CD14-positive monocyte (primary cell): ENCODE data around the gene SEMA4D. TPM values are rescaled to one million over a fixed set of nuclear protein-coding genes. Genes with fewer than 3 reads are reported as not detected.

ENCODE experiments used
- DNase-seq, 3 donors: peaks; one replicate each; pipeline ENCODE4 v3.0.0-alpha.2; 2011 to 2022
- H2AFZ ChIP-seq: 2 replicates; pipeline ENCODE4 v1.6.0; 2012; ENCODE audit warnings: mild to moderate bottlenecking, low read depth, low read length, inconsistent platforms; ENCODE audit not compliant: insufficient read depth, poor library complexity, severe bottlenecking
- H3K27ac ChIP-seq, 2 donors: 1 replicate in 1 of 2; 2 replicates in 1 of 2; pipeline ENCODE4 v1.5.1; 2012 to 2013; ENCODE audit warnings: low read length in 2 of 2, control low read depth in 1 of 2, inconsistent platforms in 1 of 2, low read depth in 1 of 2, mild to moderate bottlenecking in 1 of 2
- H3K27me3 ChIP-seq, 2 donors: one replicate each; pipeline versions ENCODE4 v1.6.0 to v1.6.1; 2011 to 2013; ENCODE audit warnings: low read length in 2 of 2; ENCODE audit not compliant: control insufficient read depth in 2 of 2, insufficient read depth in 2 of 2
- H3K36me3 ChIP-seq, 2 donors: replicated peaks in 1 of 2; 1 replicate in 1 of 2; 2 replicates in 1 of 2; pipeline versions ENCODE4 v1.5.1 to v1.6.1; 2012 to 2013; ENCODE audit warnings: low read length in 2 of 2, control low read depth in 1 of 2, inconsistent platforms in 1 of 2, mild to moderate bottlenecking in 1 of 2; ENCODE audit not compliant: insufficient read depth in 2 of 2, control insufficient read depth in 1 of 2
- H3K4me1 ChIP-seq, 2 donors: 1 replicate in 1 of 2; 2 replicates in 1 of 2; pipeline versions ENCODE4 v1.5.1 to v1.6.1; 2012 to 2013; ENCODE audit warnings: low read length in 2 of 2, control low read depth in 1 of 2, inconsistent platforms in 1 of 2, mild to moderate bottlenecking in 1 of 2, moderate library complexity in 1 of 2; ENCODE audit not compliant: insufficient read depth in 2 of 2, control insufficient read depth in 1 of 2
- H3K4me2 ChIP-seq: replicated peaks from 2 replicates; pipeline ENCODE3; 2012; ENCODE audit warnings: low read length, moderate library complexity, mild to moderate bottlenecking; ENCODE audit not compliant: poor library complexity, severe bottlenecking; ENCODE audit errors: extremely low read depth
- H3K4me3 ChIP-seq, 3 experiments: fragments of 200-600 bp in 1 of 3; sonication (generic) in 1 of 3; replicated peaks in 1 of 3; 1 replicate in 2 of 3; 2 replicates in 1 of 3; pipeline ENCODE4 v1.5.1; 2011 to 2013; ENCODE audit warnings: low read length in 3 of 3, mild to moderate bottlenecking in 3 of 3, control low read depth in 2 of 3, low read depth in 2 of 3, inconsistent platforms in 1 of 3, moderate library complexity in 1 of 3
- H3K79me2 ChIP-seq: 2 replicates; pipeline ENCODE4 v1.6.0; 2012; ENCODE audit warnings: mild to moderate bottlenecking, control low read depth, inconsistent platforms, low read length, moderate library complexity; ENCODE audit not compliant: insufficient read depth
- H3K9ac ChIP-seq: 2 replicates; pipeline ENCODE4 v1.6.0; 2017; ENCODE audit warnings: low read length, mild to moderate bottlenecking; ENCODE audit not compliant: insufficient read depth, poor library complexity, severe bottlenecking
- H3K9me3 ChIP-seq, 2 donors: replicated peaks in 1 of 2; 1 replicate in 1 of 2; 2 replicates in 1 of 2; pipeline versions ENCODE4 v1.5.1 to v1.6.1; 2012 to 2013; ENCODE audit warnings: low read length in 2 of 2, control low read depth in 1 of 2; ENCODE audit not compliant: control insufficient read depth in 1 of 2, insufficient read depth in 1 of 2
- H4K20me1 ChIP-seq: 2 replicates; pipeline ENCODE4 v1.6.0; 2012; ENCODE audit warnings: mild to moderate bottlenecking, low read length, control low read depth, moderate library complexity; ENCODE audit not compliant: insufficient read depth
- H3K27ac Mint-ChIP-seq, 7 donors: one replicate each; pipeline ENCODE4 v1.8.0; 2020; ENCODE audit warnings: mild to moderate bottlenecking in 7 of 7, mixed read lengths in 7 of 7, moderate library complexity in 6 of 7, inconsistent platforms in 2 of 7
- H3K27me3 Mint-ChIP-seq, 3 donors: one replicate each; pipeline ENCODE4 v1.8.0; 2021 to 2022; ENCODE audit warnings: low read depth in 3 of 3, mild to moderate bottlenecking in 3 of 3, mixed read lengths in 3 of 3, moderate library complexity in 3 of 3, inconsistent platforms in 1 of 3
- H3K36me3 Mint-ChIP-seq, 2 donors: one replicate each; pipeline ENCODE4 v1.8.0; 2020; ENCODE audit warnings: mixed read lengths in 2 of 2, inconsistent platforms in 1 of 2, mild to moderate bottlenecking in 1 of 2
- H3K4me1 Mint-ChIP-seq: one replicate; pipeline ENCODE4 v1.8.0; 2020; ENCODE audit warnings: mild to moderate bottlenecking, mixed read lengths
- H3K4me3 Mint-ChIP-seq, 2 donors: one replicate each; pipeline ENCODE4 v1.8.0; 2020; ENCODE audit warnings: mild to moderate bottlenecking in 2 of 2, mixed read lengths in 2 of 2, moderate library complexity in 1 of 2
- H3K9me3 Mint-ChIP-seq, 7 donors: one replicate each; pipeline ENCODE4 v1.8.0; 2020 to 2022; ENCODE audit warnings: mixed read lengths in 7 of 7, mild to moderate bottlenecking in 6 of 7, moderate library complexity in 6 of 7, inconsistent platforms in 2 of 7
- WGBS: methylation state at CpG from one replicate; pipeline ENCODE4 v1.1.5; 2013; ENCODE audit warnings: missing lambda C conversion rate; ENCODE audit not compliant: insufficient coverage; 5-methylcytosine and 5-hydroxymethylcytosine counted together
- intact Hi-C, 2 donors: fragments of 100-400 bp; cut with micrococcal nuclease; formaldehyde crosslinking; loops; one replicate each; pipeline versions ENCODE4 v1.15.0 to v1.15.1; 2023
- polyA plus RNA-seq, 3 donors: library from polyadenylated mRNA; depleted of rRNA in 1 of 3; unstranded in 2 of 3; stranded (reverse) in 1 of 3; fragments of 300-500 nt in 2 of 3; fragments of >200 nt in 1 of 3; fragmentation: Illumina TruSeq in 2 of 3; gene quantifications; 1 replicate in 2 of 3; 2 replicates in 1 of 3; pipeline ENCODE4 v1.2.3, GENCODE V29; 2012 to 2021
- TF ChIP-seq, protein P1 (sequence below): fragments of 200-600 bp; IDR thresholded peaks from one replicate; pipeline ENCODE4 v1.8.0; 2022; ENCODE audit warnings: antibody characterized with exemption, mild to moderate bottlenecking

Gene SEMA4D
- polyA plus RNA-seq, 3 donors, result 28.2 to 117 (median 28.6) TPM

DNA sequence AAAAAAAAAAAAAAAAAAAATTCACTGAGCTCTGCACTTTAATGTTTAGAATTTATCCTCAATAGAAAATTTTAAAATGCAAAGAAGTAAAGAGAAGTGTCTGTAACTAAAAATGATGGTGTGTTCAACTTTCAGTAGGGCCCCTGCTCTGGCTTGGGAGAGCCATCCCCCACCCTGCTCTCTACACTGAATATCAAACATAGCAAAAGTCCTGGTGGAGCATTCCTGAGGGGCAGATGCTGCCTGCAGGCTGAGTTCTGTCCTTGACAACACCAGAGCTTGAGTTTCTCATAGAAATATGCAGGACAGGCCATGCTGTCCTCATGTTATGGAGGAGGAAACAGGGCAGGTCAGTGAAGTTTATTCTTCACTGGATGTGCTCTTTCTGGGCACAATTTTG, 7.1 kb upstream of the SEMA4D start:
- Mint-ChIP-seq H3K4me3 (no peak overlapping the region), H3K9me3 (peaks cover 0 to 2% (median 0%) of the 10 kb centered on the region in 7 donors), H3K27ac (no peak overlapping the region), H3K36me3 (no peaks in the 10 kb centered on the region), H3K4me1 (peaks cover 41% of the 10 kb centered on the region), H3K27me3 (peaks cover 0 to 8% (median 0%) of the 10 kb centered on the region in 3 donors)
- no peaks in the 10 kb centered on the region for H3K79me2 ChIP-seq
- H3K27ac ChIP-seq, result no peak overlapping the region
- no peaks in the 10 kb centered on the region for H3K9me3 ChIP-seq
- TF ChIP-seq, protein P1, sequence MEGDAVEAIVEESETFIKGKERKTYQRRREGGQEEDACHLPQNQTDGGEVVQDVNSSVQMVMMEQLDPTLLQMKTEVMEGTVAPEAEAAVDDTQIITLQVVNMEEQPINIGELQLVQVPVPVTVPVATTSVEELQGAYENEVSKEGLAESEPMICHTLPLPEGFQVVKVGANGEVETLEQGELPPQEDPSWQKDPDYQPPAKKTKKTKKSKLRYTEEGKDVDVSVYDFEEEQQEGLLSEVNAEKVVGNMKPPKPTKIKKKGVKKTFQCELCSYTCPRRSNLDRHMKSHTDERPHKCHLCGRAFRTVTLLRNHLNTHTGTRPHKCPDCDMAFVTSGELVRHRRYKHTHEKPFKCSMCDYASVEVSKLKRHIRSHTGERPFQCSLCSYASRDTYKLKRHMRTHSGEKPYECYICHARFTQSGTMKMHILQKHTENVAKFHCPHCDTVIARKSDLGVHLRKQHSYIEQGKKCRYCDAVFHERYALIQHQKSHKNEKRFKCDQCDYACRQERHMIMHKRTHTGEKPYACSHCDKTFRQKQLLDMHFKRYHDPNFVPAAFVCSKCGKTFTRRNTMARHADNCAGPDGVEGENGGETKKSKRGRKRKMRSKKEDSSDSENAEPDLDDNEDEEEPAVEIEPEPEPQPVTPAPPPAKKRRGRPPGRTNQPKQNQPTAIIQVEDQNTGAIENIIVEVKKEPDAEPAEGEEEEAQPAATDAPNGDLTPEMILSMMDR, result no peak
- H3K27me3 ChIP-seq, result no peaks in the 10 kb centered on the region
- DNase-seq, result no peak
- H3K4me3 ChIP-seq, result no peak overlapping the region
- H2AFZ ChIP-seq, result no peak overlapping the region
- no peaks in the 10 kb centered on the region for H3K36me3 ChIP-seq
- H3K9ac ChIP-seq, result no peak overlapping the region
- H3K4me2 ChIP-seq, result no peak overlapping the region
- intact Hi-C loops, result no loop called here
- no peaks in the 10 kb centered on the region for H4K20me1 ChIP-seq
- peaks cover 26 to 30% of the 10 kb centered on the region in 2 donors for H3K4me1 ChIP-seq

GRCh38 chr9:89502671-89503070, 4.8 kb upstream of the SEMA4D start:
- Histone ChIP-seq H3K79me2 (peaks cover under 1% of the 10 kb centered on the region), H3K27me3 (no peaks in the 10 kb centered on the region), H3K4me2 (no peak overlapping the region), H3K4me1 (peaks cover 28 to 29% of the 10 kb centered on the region in 2 donors), H2AFZ (no peak overlapping the region), H4K20me1 (no peaks in the 10 kb centered on the region), H3K4me3 (no peak overlapping the region), H3K36me3 (no peaks in the 10 kb centered on the region), H3K27ac (no peak overlapping the region), H3K9ac (no peak overlapping the region), H3K9me3 (no peaks in the 10 kb centered on the region)
- peaks cover 0 to 4% (median 0%) of the 10 kb centered on the region in 3 donors for H3K27me3 Mint-ChIP-seq
- no peak overlapping the region for H3K27ac Mint-ChIP-seq
- TF ChIP-seq, protein P1, result no peak
- no peak for DNase-seq
- no peaks in the 10 kb centered on the region for H3K36me3 Mint-ChIP-seq
- intact Hi-C loops, result loop anchor here in 1 of 2 donors (2.0 kb wide), 1 partner anchor 16 kb away; no protein-coding TSS in a partner anchor
- 94% methylated on average over 3 of the region's 5 CpGs for WGBS
- H3K9me3 Mint-ChIP-seq, result peaks cover 0 to 2% (median 0%) of the 10 kb centered on the region in 7 donors
- no peak overlapping the region for H3K4me3 Mint-ChIP-seq
- peaks cover 38% of the 10 kb centered on the region for H3K4me1 Mint-ChIP-seq
